Measurements from ENCODE around the gene AP4M1. TPM values are rescaled to one million over a fixed set of nuclear protein-coding genes. Genes with fewer than 3 reads are reported as not detected.

The AP4M1 gene
- total RNA-seq, 1 donor from 2014 or later: 15.5 TPM

DNA sequence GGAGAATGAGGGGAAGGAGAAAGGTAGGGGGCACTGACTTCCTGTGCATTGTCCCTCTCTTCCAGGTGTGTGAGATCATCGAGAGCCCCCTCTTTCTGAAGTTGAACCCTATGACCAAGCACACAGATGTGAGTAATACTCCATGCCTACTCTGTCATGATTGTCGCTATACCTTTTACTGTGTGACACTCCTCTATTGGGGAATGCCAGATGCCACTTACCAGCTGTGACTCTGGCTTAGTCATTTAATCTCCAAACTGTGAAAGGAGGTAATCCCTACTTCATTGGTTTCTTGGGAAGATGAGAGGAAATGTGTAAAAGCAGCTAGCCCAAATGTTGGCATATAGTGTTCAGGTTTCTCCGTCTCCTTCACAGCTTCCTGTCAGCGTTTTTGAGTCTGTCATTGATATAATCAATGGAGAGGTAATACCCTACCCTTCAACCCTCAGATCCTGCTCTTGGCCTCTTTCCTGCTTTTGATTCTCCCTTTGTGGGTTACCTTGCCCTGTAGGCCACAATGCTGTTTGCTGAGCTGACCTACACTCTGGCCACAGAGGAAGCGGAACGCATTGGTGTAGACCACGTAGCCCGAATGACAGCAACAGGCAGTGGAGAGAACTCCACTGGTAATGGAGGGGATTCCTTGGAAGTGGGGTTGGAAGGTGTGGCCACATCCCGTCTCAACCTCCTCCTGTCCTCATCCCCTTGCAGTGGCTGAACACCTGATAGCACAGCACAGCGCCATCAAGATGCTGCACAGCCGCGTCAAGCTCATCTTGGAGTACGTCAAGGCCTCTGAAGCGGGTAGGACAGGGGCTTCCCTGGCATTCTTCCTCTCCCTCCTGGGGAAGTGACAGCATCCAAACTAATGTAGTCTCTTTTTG lies 10.7 kb upstream of the AP4M1 start:
- peaks cover 11% of the 10 kb centered on the region for H3K4me1 Mint-ChIP-seq (ENCODE audit: low read depth, unreplicated experiment)
- Histone ChIP-seq H3K27me3 (ENCODE audit: insufficient read depth, low read length) (no peaks in the 10 kb centered on the region), H3K4me3 (ENCODE audit: insufficient read depth, low read depth, low read length) (no peak overlapping the region), H4K20me1 (ENCODE audit: insufficient read depth, low read length) (peaks cover 45% of the 10 kb centered on the region), H3K79me2 (ENCODE audit: insufficient read depth, low read length) (peaks cover 68% of the 10 kb centered on the region), H3K4me1 (ENCODE audit: insufficient read depth, low read length) (peaks cover 60% of the 10 kb centered on the region), H3K9ac (ENCODE audit: low read length) (peak overlapping the region; percentile 25), H3K4me2 (ENCODE audit: low read length) (peak overlapping the region; percentile 94), H3K27ac (ENCODE audit: low read depth, low read length) (peak overlapping the region; percentile 43), H3K9me3 (ENCODE audit: insufficient read depth, low read depth, low read length) (no peaks in the 10 kb centered on the region), H3K36me3 (ENCODE audit: insufficient read depth, low read length) (peaks cover 52% of the 10 kb centered on the region), H2AFZ (ENCODE audit: low read depth, low read length) (no peak overlapping the region)
- FAIRE-seq: no peak
- H3K27me3 Mint-ChIP-seq (ENCODE audit: low read depth, unreplicated experiment): no peaks in the 10 kb centered on the region
- peak overlapping the region; percentile 58 for H3K27ac Mint-ChIP-seq (ENCODE audit: unreplicated experiment)
- TF ChIP-seq, protein P1, sequence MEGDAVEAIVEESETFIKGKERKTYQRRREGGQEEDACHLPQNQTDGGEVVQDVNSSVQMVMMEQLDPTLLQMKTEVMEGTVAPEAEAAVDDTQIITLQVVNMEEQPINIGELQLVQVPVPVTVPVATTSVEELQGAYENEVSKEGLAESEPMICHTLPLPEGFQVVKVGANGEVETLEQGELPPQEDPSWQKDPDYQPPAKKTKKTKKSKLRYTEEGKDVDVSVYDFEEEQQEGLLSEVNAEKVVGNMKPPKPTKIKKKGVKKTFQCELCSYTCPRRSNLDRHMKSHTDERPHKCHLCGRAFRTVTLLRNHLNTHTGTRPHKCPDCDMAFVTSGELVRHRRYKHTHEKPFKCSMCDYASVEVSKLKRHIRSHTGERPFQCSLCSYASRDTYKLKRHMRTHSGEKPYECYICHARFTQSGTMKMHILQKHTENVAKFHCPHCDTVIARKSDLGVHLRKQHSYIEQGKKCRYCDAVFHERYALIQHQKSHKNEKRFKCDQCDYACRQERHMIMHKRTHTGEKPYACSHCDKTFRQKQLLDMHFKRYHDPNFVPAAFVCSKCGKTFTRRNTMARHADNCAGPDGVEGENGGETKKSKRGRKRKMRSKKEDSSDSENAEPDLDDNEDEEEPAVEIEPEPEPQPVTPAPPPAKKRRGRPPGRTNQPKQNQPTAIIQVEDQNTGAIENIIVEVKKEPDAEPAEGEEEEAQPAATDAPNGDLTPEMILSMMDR (IDR thresholded peaks at IDR 0.05; ENCODE audit: insufficient read depth, low read depth, low read length): no peak
- no peak for TF ChIP-seq EZH2 (IDR thresholded peaks at IDR 0.05; ENCODE audit: insufficient read depth, low read length)
- peak overlapping the region; percentile 95 for H3K4me3 Mint-ChIP-seq (ENCODE audit: unreplicated experiment)
- H3K36me3 Mint-ChIP-seq (ENCODE audit: low read depth, unreplicated experiment): peaks cover 26% of the 10 kb centered on the region
- H3K9me3 Mint-ChIP-seq (ENCODE audit: unreplicated experiment): no peaks in the 10 kb centered on the region
- no peak for DNase-seq (ENCODE audit: low read depth)

- peak overlapping the region; percentile 53 for H3K27ac Mint-ChIP-seq (ENCODE audit: unreplicated experiment)
- DNase-seq (ENCODE audit: low read depth) (no peak), FAIRE-seq (no peak)
- peaks cover 31% of the 10 kb centered on the region for H3K36me3 Mint-ChIP-seq (ENCODE audit: low read depth, unreplicated experiment)
- H3K9me3 ChIP-seq (ENCODE audit: insufficient read depth, low read depth, low read length): no peaks in the 10 kb centered on the region
- peaks cover 58% of the 10 kb centered on the region for H3K4me1 ChIP-seq (ENCODE audit: insufficient read depth, low read length)
- H3K27ac ChIP-seq (ENCODE audit: low read depth, low read length): peak overlapping the region; percentile 47
- H3K36me3 ChIP-seq (ENCODE audit: insufficient read depth, low read length): peaks cover 57% of the 10 kb centered on the region
- H3K27me3 ChIP-seq (ENCODE audit: insufficient read depth, low read length): no peaks in the 10 kb centered on the region
- peak overlapping the region; percentile 94 for H3K4me2 ChIP-seq (ENCODE audit: low read length)
- no peak overlapping the region for H2AFZ ChIP-seq (ENCODE audit: low read depth, low read length)
- H3K4me1 Mint-ChIP-seq (ENCODE audit: low read depth, unreplicated experiment): peaks cover 11% of the 10 kb centered on the region
- peaks cover 50% of the 10 kb centered on the region for H4K20me1 ChIP-seq (ENCODE audit: insufficient read depth, low read length)
- H3K9ac ChIP-seq (ENCODE audit: low read length): peak overlapping the region; percentile 25
- TF ChIP-seq, protein P1 (IDR thresholded peaks at IDR 0.05; ENCODE audit: insufficient read depth, low read depth, low read length): no peak
- no peak for TF ChIP-seq EZH2 (IDR thresholded peaks at IDR 0.05; ENCODE audit: insufficient read depth, low read length)
- H3K4me3 Mint-ChIP-seq (ENCODE audit: unreplicated experiment): peak overlapping the region; percentile 40
- no peaks in the 10 kb centered on the region for H3K27me3 Mint-ChIP-seq (ENCODE audit: low read depth, unreplicated experiment)
- peaks cover 73% of the 10 kb centered on the region for H3K79me2 ChIP-seq (ENCODE audit: insufficient read depth, low read length)
- no peaks in the 10 kb centered on the region for H3K9me3 Mint-ChIP-seq (ENCODE audit: unreplicated experiment)
- H3K4me3 ChIP-seq (ENCODE audit: insufficient read depth, low read depth, low read length): no peak overlapping the region
These were observed 9.8 kb upstream of the AP4M1 start for GRCh38 chr7:100091411-100092181.

Data from astrocyte (in vitro differentiated cells and primary cell).